HG03159 (cell line): ENCODE measurements around the gene NUTM2F.
"Not testable (repeated sequence)": the region's sequence is repeated elsewhere in the genome, so short reads cannot be mapped to it uniquely, and the experiment has no call there.

Experiments used
- ATAC-seq: cut with Tn5 transposase; IDR thresholded peaks from one replicate; pipeline ENCODE4 v1.9.1; 2021; ENCODE audit warnings: mild to moderate bottlenecking, moderate library complexity; ENCODE audit not compliant: unreplicated experiment

Gene NUTM2F

DNA sequence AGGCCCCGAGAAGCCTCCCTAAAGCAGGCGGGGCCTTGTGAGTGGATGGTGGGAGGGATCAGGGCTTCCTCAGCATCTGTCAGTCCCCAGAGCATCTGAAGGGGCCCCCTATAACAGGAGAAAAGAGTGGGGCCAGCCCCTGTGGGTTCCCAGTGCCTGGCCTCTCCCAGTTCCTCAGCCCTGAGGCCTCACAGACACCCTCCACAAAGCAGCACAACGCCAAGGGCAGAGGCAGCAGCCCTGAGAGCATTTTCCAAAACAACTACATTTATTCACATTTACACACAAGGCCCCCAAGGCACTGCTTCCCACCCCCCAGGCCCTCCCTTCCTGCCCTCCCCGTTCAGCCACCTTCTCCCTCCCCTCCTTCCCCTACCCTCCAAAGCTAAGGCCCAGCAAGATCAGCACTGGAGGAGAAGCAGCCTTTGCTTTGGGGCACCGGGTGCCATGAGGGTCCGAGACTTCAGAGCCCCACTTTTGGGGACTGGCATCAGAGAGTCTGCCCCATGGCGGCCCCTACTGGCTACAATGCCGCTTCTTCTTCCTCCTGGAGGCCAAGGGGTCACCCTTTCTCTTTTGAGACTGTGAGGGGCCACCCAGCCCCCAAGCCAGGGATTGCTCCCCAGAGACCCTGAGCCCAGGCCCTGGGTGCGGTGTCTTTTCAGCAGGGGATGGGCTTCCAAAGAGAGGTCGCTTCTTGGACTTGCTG is 10.3 kb downstream of the NUTM2F start:
- ATAC-seq, result not testable (repeated sequence)

DNA sequence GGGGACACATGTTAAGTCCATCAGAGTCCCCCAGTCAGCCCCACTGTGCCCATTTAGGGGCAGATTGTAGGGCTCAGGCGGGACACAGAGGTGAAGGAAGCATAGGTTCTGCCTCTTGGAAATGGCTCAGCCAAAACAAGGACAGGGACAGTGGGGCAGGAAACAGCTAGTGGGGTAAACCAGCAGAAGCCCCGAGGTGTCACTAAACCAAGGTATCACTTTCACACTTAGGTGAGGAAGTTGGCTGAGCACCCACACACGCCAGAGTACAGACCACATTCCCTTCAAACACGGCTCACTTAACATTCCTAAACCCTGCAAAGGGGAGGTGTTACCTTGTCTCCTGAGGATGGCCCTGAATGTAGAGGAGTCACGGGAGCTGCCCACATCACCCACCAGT is 12.2 kb downstream of the NUTM2F start:
- peak; percentile 56 for ATAC-seq

DNA sequence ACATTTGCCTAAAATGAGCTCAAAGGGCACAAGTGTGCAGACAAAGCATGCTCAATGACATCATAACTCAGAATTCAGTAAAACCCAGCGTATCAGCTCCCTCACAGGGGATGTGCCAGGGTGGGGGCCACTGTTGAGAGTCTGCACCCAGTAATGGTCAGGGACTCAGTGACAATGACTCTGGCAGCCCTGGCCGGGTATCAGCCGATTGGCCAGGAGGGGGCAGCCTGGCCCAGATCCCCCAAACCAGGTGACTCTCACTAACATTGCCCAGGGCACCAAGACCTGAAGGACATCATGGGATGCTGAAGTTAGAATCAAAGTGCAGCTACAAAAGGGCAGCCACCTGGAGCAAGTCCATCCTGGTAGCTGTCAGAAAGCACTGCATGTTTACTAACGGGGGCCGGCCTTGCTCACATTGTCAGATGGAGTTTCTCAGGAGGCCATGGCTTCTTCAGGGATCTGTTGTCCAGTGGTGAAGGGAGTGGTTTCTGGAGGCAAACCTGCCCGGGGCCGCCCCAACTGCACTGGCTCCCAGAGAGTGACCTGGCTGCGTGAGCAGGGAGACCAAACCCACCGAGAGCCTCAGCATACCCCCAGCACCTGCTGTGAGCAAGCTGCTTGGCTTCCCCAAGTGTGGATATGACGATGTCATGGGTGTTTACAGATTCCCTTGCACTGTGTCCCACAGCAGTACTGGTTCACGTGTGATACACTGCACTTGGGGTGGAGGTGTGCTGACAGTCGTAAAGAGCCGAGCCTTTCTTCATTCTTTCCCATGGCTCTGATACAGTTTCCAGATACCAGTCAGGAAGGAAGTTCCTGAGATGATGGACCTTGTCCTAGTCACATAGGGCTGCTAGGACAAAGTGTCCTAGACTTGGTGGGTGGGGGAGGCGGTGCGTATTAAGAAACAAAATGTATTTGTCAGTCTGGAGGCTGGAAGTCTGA is 13.1 kb downstream of the NUTM2F start:
- ATAC-seq, result not testable (repeated sequence)

DNA sequence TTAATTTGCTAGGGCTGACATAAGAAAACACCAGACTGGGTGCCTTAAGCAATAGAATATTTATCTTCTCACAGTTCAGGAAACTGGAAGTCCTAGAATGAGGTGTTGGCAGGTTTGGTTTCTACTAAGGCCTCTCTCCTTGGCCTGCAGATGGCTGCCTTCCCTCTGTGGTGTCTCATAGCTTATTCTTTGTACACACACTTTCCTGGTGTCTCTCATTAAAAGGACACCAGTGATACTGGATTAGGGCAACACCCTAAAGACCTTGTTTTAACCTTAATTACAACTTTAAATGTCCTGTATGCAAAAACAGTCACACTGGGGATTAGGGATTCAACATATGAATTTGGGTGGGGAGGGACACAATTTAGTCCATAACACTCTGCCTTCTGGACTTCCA is 25.1 kb downstream of the NUTM2F start:
- no peak for ATAC-seq

GRCh38 chr9:94302426-94302825 is 26.0 kb downstream of the NUTM2F start:
- ATAC-seq, result no peak

- ATAC-seq, result no peak
These were observed 26.9 kb downstream of the NUTM2F start for GRCh38 chr9:94301583-94301982.

GRCh38 chr9:94300470-94301301 is 27.8 kb downstream of the NUTM2F start:
- ATAC-seq, result no peak

DNA sequence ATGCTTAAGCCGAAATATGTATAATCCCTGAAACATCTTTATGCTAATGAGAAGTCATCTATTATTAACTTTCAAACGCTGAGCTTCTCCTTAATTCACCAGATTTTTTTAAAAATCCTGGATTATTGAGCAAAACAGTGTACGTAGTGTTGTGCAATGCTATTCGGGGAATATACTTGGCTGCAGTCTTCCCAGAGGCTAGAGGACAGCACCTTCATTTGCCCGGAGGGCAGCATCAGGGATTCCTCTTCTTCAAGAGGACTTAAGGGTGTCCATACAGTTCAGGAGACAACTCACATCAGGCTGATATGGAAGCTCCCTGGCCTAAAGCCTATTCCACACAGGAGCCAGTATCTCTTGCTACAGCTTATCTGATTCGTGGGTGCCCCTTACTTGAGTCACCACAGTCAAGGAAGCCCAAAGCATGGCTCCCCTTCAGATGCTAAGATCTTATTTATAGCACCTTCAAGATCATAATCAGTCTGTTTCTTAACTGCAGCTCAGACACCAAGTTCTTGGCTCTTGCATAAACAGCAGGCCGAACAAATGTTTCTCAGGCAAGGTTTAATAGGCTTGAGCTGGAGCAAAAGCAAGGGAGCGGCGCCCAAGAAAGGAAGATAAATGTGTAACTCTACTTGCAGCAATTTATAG is 29.4 kb downstream of the NUTM2F start:
- no peak for ATAC-seq

GRCh38 chr9:94289691-94290090 is 38.8 kb downstream of the NUTM2F start:
- no peak for ATAC-seq

GRCh38 chr9:94287877-94288513 is 40.4 kb downstream of the NUTM2F start:
- no peak for ATAC-seq

DNA sequence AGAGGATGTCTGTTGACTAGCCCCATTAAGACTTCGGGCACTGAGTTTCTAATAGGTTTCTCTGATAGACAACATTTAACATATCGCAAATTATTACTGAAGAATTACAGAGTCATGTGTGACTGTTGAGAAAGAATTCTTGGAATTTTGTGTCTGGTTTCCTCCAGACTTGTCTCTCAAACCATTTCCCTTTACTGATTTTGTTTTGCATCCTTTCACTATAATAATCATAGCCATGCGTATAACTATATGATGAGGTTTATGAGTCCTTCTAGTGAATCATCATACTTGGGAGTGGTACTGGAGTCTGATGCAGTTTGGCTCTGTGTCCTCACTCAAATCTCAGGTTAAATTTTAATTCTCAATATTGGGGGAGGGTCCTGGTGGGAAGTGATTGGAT is 42.3 kb downstream of the NUTM2F start:
- ATAC-seq, result no peak

DNA sequence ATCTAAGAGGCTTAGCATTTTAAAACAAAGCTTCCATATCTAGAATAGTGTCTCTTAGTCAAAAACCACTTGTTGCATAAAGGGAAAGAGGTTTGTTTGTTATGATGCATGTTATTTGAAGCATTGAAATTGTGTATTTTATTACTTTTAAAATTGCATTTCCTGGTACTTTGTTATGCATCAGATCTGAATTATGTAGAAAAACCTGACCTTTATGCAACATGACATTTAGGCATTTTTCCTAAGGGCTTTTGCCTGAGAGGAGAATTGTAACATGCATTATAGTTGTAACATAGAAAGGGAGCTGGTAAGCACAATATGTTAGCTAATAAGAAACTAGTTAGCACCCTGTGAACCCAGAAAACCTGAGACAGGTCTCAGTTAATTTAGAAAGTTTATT is 47.3 kb downstream of the NUTM2F start:
- ATAC-seq, result no peak

- no peak for ATAC-seq
These were observed 47.9 kb downstream of the NUTM2F start for GRCh38 chr9:94280409-94280989.

- no peak for ATAC-seq
These were observed 50.4 kb downstream of the NUTM2F start for GRCh38 chr9:94277885-94278536.

GRCh38 chr9:94277029-94277428 is 51.4 kb downstream of the NUTM2F start:
- ATAC-seq, result not testable (repeated sequence)

DNA sequence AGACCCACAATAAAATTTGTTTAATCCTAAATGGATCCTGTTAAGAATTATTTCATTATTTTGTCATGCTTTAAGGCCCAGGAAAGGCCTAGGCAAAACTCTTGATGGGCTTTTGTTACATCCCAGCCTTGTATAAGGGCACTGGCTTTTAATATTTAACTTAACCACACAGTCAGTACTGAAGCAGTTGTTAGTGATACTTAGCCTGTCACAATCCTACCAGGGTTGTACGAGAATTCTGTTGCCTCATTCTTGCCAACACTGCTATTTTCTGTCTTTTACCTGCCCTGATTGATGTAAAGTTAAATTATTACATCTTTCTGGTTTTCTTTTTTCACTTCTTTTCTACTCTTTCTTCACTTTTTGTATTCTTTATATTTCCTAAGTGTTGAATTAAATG is 58.4 kb downstream of the NUTM2F start:
- ATAC-seq, result no peak

DNA sequence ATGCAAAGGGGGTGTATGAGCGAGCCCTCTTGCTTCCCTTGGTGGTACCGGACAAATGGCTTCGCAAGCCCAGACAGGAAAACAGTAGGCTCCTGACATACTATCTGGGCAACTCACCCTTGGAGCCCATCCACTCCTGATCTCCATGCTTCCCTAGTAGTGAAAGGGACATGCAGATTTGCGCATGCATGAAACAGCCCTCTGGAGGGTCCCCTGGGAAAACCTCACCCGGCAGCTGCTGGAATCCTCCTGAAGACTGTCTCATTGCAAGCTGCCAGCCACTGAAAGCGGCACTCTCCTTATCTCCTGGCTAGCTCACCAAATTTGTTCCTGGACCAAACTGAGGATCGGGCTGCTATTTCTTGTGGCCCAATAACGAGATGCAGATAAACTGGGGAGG is 59.2 kb downstream of the NUTM2F start:
- no peak for ATAC-seq
